GM23248 (cell line): Measurements from ENCODE around the gene EPB41L5.

Experiments used
- EZH2 ChIP-seq: fragments of 200-600 bp; sonication (generic); IDR thresholded peaks from 2 replicates; pipeline ENCODE4 v1.6.1; 2018; ENCODE audit warnings: antibody characterized with exemption, mild to moderate bottlenecking; ENCODE audit not compliant: insufficient read depth, poor library complexity, severe bottlenecking
- EZH2phosphoT487 ChIP-seq: fragments of 200-600 bp; sonication (generic); IDR thresholded peaks from 2 replicates; pipeline ENCODE4 v1.6.1; 2018; ENCODE audit warnings: antibody characterized with exemption, moderate library complexity, mild to moderate bottlenecking, low read depth; ENCODE audit not compliant: insufficient read depth

GRCh38 chr2:120192280-120192679 is 179.4 kb downstream of the EPB41L5 start:
- no peak for TF ChIP-seq EZH2phosphoT487
- no peak for TF ChIP-seq EZH2
